ENCODE results near the gene OR7G1.

Gene OR7G1

DNA sequence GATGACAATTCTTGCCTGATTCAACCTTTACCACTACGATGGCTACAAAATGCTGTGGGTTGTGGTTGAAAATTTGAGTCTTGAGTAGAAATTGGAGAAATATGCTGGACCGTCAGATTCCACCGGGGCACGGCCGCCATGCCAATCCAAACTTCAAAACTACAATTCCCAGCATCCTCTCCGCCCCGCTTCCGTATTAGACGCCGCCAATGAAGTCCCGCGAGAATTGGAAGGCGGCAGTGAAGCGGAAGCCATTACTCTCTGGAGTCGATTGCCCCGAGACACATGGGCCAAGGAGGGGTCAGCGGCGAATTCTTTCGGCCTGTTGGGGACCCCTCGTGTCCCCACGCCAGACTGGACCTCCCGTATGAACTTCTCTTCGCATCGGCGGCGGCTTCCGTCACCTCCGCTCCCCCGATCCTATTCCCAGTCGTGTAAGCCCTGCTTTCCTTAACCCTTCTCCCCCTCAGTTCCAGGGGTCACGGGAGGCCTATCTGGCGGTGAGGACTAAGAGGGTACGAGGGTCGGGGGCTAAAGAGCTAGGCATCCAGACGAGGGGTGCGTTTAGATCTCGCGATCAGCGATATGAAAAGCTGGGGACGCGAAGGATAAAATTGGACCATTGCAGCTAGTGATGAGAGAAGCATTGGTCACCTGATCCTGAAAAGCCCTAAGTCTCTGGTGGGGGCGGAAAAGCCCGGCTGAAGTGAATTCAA, 24.8 kb upstream of the OR7G1 start, which contains the start of gene ZNF317:
TSS of gene ZNF317 (plus strand) at position 239 of the 716 bp plus-strand sequence. CDS start 15,620 bp downstream, outside the sequence.
- Histone ChIP-seq H3K4me1 (ENCODE audit: control insufficient read depth in 1 of 2, insufficient read depth in 2 of 2, low read length in 2 of 2) (peaks cover 12 to 16% of the 10 kb centered on the region in 2 donors), H3K27me3 (ENCODE audit: low read depth, low read length) (no peaks in the 10 kb centered on the region), H3K36me3 (ENCODE audit: control insufficient read depth in 1 of 2, insufficient read depth in 2 of 2, low read length in 2 of 2) (no peaks in the 10 kb centered on the region), H3K4me3 (ENCODE audit: low read depth in 1 of 2, low read length in 2 of 2) (peak within 1 kb of the TSS; percentile 83 to 90), H3K27ac (ENCODE audit: low read length) (peak within 1 kb of the TSS; percentile 98), H3K9me3 (ENCODE audit: control insufficient read depth in 1 of 2, low read length in 2 of 2) (peaks cover 4 to 10% of the 10 kb centered on the region in 2 donors)

DNA sequence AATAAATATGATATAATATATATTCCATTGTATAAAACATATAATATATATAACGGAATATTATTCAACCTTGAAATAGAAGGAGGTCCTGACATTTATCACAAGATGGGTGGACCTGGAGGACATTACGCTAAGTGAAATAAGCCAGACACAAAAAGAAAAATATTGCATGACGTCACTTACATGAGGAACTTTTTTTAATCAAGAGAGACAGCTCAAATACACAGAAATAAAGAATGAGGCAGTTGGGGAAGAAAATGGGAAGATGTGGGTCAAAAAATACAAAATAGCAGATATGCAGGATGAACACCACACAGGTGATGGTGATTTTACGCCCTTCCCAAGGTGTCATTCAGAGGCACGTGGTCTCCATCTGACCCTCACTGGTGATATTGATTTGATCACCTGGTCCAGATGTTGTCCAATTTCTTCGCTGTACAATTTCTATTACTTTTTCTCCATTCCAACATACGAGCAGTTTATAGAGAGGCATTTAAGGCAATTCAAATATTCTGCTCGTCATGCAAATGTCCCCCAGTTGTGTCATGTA, 24.1 kb upstream of the OR7G1 start:
- H3K4me3 ChIP-seq (ENCODE audit: low read depth in 1 of 2, low read length in 2 of 2) = peak overlapping the region; percentile 83 to 90
- H3K9me3 ChIP-seq (ENCODE audit: control insufficient read depth in 1 of 2, low read length in 2 of 2) = peaks cover 2 to 4% of the 10 kb centered on the region in 2 donors
- H3K36me3 ChIP-seq (ENCODE audit: control insufficient read depth in 1 of 2, insufficient read depth in 2 of 2, low read length in 2 of 2) = no peaks in the 10 kb centered on the region
- no peaks in the 10 kb centered on the region for H3K27me3 ChIP-seq (ENCODE audit: low read depth, low read length)
- peak overlapping the region; percentile 98 for H3K27ac ChIP-seq (ENCODE audit: low read length)
- H3K4me1 ChIP-seq (ENCODE audit: control insufficient read depth in 1 of 2, insufficient read depth in 2 of 2, low read length in 2 of 2) = peaks cover 12 to 16% of the 10 kb centered on the region in 2 donors

DNA sequence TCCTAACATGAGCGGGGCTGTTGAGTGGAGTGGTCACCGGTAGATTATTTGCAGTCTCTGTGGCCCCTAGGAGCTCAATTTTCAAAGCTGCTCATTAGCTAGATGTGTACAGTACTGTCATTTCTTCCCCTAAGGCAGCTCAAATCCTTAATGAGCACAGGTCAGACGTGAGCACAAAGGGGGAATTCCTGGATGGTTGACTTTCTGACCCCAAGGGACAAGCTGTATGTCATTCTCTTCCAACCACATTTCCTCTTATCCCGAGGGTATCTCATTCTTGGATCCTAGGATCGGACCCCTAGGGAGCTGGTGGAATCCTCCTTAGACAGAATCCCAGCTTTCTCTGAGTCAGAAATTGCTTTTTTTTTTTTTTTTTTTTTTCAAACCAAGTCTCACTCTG, 16.9 kb upstream of the OR7G1 start:
- Histone ChIP-seq H3K9me3 (ENCODE audit: control insufficient read depth in 1 of 2, low read length in 2 of 2) (no peaks in the 10 kb centered on the region), H3K27me3 (ENCODE audit: low read depth, low read length) (no peaks in the 10 kb centered on the region), H3K4me3 (ENCODE audit: low read depth in 1 of 2, low read length in 2 of 2) (no peak overlapping the region), H3K36me3 (ENCODE audit: control insufficient read depth in 1 of 2, insufficient read depth in 2 of 2, low read length in 2 of 2) (no peaks in the 10 kb centered on the region), H3K4me1 (ENCODE audit: control insufficient read depth in 1 of 2, insufficient read depth in 2 of 2, low read length in 2 of 2) (no peaks in the 10 kb centered on the region), H3K27ac (ENCODE audit: low read length) (no peak overlapping the region)

DNA sequence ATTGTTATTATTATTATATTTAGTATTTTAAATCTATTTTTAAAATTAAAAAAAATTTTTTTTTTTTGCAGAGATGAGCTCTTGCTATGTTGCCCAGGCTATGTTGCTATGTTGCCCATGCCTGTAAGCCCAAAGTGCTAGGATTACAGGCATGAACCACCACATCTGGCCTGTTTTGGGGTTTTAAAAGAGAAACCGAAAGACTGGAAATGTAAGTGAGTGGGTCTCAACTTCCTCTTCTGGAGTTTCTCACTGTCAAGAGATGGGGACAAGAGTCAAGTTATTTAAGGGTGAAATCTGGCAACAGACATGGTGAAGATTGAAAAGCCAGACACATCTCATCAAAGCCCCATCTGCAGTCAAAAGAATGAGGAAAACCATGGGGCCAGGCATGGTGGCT, 15.4 kb upstream of the OR7G1 start:
- H3K36me3 ChIP-seq (ENCODE audit: control insufficient read depth in 1 of 2, insufficient read depth in 2 of 2, low read length in 2 of 2) = no peaks in the 10 kb centered on the region
- no peak overlapping the region for H3K4me3 ChIP-seq (ENCODE audit: low read depth in 1 of 2, low read length in 2 of 2)
- no peaks in the 10 kb centered on the region for H3K4me1 ChIP-seq (ENCODE audit: control insufficient read depth in 1 of 2, insufficient read depth in 2 of 2, low read length in 2 of 2)
- no peak overlapping the region for H3K27ac ChIP-seq (ENCODE audit: low read length)
- H3K9me3 ChIP-seq (ENCODE audit: control insufficient read depth in 1 of 2, low read length in 2 of 2) = no peaks in the 10 kb centered on the region
- no peaks in the 10 kb centered on the region for H3K27me3 ChIP-seq (ENCODE audit: low read depth, low read length)

DNA sequence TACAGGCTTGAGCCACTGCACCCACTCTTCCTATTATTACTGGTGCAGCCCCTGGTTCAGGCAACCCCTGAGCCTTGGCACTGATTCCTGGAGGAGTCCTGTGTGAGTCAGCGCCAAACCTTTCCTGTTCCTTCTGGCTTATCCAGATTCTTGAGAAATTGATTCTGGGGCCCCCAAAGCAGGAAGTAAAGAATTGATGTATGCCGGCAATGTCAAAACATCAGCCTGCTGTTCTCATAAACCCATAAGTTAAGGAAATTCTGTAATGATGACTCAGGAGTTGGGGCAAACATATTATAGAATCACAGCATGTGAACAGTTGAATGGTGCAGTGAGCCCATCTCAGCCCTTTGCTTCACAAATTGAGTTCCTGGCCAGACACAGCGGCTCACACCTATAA, 12.6 kb upstream of the OR7G1 start:
- no peaks in the 10 kb centered on the region for H3K27me3 ChIP-seq (ENCODE audit: low read depth, low read length)
- H3K4me3 ChIP-seq (ENCODE audit: low read depth in 1 of 2, low read length in 2 of 2) = no peak overlapping the region
- no peak overlapping the region for H3K27ac ChIP-seq (ENCODE audit: low read length)
- H3K36me3 ChIP-seq (ENCODE audit: control insufficient read depth in 1 of 2, insufficient read depth in 2 of 2, low read length in 2 of 2) = no peaks in the 10 kb centered on the region
- no peaks in the 10 kb centered on the region for H3K9me3 ChIP-seq (ENCODE audit: control insufficient read depth in 1 of 2, low read length in 2 of 2)
- H3K4me1 ChIP-seq (ENCODE audit: control insufficient read depth in 1 of 2, insufficient read depth in 2 of 2, low read length in 2 of 2) = no peaks in the 10 kb centered on the region

DNA sequence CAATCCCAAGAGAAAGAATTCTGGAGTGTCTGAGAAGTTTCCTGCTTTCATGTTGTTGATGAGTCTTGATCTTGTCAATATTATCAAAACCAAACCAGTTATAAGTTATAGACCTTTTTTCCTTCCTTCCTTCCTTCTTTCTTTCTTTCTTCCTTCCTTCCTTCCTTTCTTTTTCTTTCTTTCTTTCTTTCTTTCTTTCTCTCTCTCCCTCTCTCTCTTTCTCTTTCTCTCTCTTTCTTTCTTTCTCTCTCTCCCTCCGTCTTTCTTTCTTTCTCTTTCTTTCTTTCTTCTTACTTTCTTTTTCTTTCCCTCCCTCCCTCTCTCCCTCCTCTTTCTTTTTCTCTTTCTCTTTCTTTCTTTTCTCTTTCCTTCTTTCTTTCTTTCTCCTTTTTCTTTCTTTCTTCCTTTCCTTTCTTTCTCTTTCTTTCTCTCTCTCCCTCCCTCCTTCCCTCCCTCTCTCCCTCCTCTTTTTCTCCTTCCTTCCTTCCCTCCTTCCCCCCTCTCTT, 11.4 kb upstream of the OR7G1 start, which contains the start of gene OR7G3:
TSS of gene OR7G3 (minus strand) at position 51 of the 506 bp plus-strand sequence. CDS start at position 51, 0 bp downstream.
- Histone ChIP-seq H3K4me1 (ENCODE audit: control insufficient read depth in 1 of 2, insufficient read depth in 2 of 2, low read length in 2 of 2) (no peaks in the 10 kb centered on the region), H3K27ac (ENCODE audit: low read length) (no peak within 1 kb of the TSS), H3K27me3 (ENCODE audit: low read depth, low read length) (no peaks in the 10 kb centered on the region), H3K36me3 (ENCODE audit: control insufficient read depth in 1 of 2, insufficient read depth in 2 of 2, low read length in 2 of 2) (no peaks in the 10 kb centered on the region), H3K9me3 (ENCODE audit: control insufficient read depth in 1 of 2, low read length in 2 of 2) (no peaks in the 10 kb centered on the region), H3K4me3 (ENCODE audit: low read depth in 1 of 2, low read length in 2 of 2) (no peak within 1 kb of the TSS)

DNA sequence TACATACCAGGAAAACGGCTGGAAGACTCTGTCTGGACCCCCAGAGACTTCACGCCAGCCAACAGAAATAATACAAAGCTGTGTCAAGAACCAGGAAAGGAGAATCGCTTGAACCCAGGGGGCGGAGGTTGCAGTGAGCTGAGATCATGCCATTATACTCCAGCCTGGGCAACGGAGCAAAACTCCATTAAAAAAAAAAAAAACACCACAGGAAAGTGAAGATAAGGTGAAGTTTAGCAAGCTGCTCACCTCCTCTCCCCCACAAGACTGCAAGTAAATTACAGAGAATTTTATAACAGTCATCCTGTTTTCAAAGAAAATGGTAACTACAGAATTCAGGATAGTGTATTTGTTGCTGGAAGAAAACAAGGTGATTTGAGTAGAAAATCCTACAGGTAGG, 984 bp upstream of the OR7G1 start:
- H3K4me3 ChIP-seq (ENCODE audit: low read depth in 1 of 2, low read length in 2 of 2) = no peak overlapping the region
- no peak overlapping the region for H3K27ac ChIP-seq (ENCODE audit: low read length)
- no peaks in the 10 kb centered on the region for H3K9me3 ChIP-seq (ENCODE audit: control insufficient read depth in 1 of 2, low read length in 2 of 2)
- no peaks in the 10 kb centered on the region for H3K36me3 ChIP-seq (ENCODE audit: control insufficient read depth in 1 of 2, insufficient read depth in 2 of 2, low read length in 2 of 2)
- H3K4me1 ChIP-seq (ENCODE audit: control insufficient read depth in 1 of 2, insufficient read depth in 2 of 2, low read length in 2 of 2) = no peaks in the 10 kb centered on the region
- H3K27me3 ChIP-seq (ENCODE audit: low read depth, low read length) = no peaks in the 10 kb centered on the region

DNA sequence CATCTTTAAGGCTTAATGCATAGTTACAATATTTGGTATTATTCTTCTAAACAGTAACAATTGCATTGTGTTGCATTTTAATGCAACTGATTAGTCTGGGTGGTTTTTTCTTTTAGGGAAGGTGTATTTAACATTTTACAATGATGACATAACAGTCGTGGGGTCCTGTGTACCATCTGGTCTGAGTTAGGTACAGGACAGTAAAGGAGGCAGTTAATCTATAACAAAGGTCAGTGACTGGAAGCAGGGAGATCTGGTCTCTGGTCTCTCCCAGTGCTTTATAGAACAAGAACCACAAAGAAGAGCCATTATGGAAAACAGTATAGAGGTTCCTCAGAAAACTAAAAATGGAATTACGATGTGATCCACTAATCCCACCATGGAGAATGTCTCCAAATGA, 5.6 kb downstream of the OR7G1 start:
- H3K36me3 ChIP-seq (ENCODE audit: control insufficient read depth in 1 of 2, insufficient read depth in 2 of 2, low read length in 2 of 2) = no peaks in the 10 kb centered on the region
- no peak overlapping the region for H3K27ac ChIP-seq (ENCODE audit: low read length)
- H3K27me3 ChIP-seq (ENCODE audit: low read depth, low read length) = no peaks in the 10 kb centered on the region
- H3K4me3 ChIP-seq (ENCODE audit: low read depth in 1 of 2, low read length in 2 of 2) = no peak overlapping the region
- no peaks in the 10 kb centered on the region for H3K9me3 ChIP-seq (ENCODE audit: control insufficient read depth in 1 of 2, low read length in 2 of 2)
- H3K4me1 ChIP-seq (ENCODE audit: control insufficient read depth in 1 of 2, insufficient read depth in 2 of 2, low read length in 2 of 2) = no peaks in the 10 kb centered on the region

DNA sequence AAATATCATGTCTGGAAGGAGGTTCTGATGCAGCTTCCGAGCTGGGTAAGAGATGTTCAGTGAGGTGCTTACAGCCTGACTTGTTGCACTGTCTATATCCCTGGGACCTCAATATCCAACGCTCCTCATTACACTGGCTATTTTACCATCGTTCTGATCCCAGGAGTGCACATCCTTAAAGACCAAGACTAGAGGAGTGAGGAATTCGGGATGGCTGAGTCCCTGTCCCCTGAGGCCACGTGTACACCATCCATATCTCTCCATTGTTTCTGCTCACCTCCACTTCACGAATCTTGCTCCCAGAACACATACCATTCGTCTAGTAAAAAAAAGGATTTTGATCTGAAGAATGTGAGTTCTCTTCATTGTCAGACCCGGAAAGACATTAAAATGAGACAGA, 8.2 kb downstream of the OR7G1 start, which contains the start of gene OR7G2:
TSS of gene OR7G2 (minus strand) at position 101 of the 400 bp plus-strand sequence. CDS start 4,232 bp downstream, outside the sequence.
- no peaks in the 10 kb centered on the region for H3K36me3 ChIP-seq (ENCODE audit: control insufficient read depth in 1 of 2, insufficient read depth in 2 of 2, low read length in 2 of 2)
- H3K4me1 ChIP-seq (ENCODE audit: control insufficient read depth in 1 of 2, insufficient read depth in 2 of 2, low read length in 2 of 2) = no peaks in the 10 kb centered on the region
- no peaks in the 10 kb centered on the region for H3K9me3 ChIP-seq (ENCODE audit: control insufficient read depth in 1 of 2, low read length in 2 of 2)
- H3K4me3 ChIP-seq (ENCODE audit: low read depth in 1 of 2, low read length in 2 of 2) = no peak within 1 kb of the TSS
- no peaks in the 10 kb centered on the region for H3K27me3 ChIP-seq (ENCODE audit: low read depth, low read length)
- H3K27ac ChIP-seq (ENCODE audit: low read length) = no peak within 1 kb of the TSS

DNA sequence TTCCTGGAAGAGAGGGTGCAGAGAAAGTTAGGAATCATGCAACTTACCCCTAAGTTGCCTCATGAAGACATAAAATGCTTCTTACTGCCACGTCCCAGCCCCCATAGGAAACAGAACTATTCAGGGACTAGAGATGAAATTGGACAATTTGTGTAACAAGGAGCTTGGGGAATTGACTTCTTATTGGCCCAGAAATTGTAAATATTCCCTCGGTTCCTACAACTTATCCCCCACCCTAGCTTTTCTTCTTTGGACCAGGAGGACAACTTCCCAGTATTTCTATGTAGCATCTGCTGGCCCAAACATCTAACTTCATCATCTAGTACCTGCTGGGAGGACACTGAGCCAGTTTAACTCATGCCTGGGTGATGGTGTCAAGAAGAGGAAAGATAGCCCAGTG, 28.8 kb downstream of the OR7G1 start, which contains the start of gene OR1M1:
TSS of gene OR1M1 (plus strand) at position 301 of the 400 bp plus-strand sequence. CDS start 6,184 bp downstream, outside the sequence.
- H3K9me3 ChIP-seq (ENCODE audit: control insufficient read depth in 1 of 2, low read length in 2 of 2) = no peaks in the 10 kb centered on the region
- no peaks in the 10 kb centered on the region for H3K27me3 ChIP-seq (ENCODE audit: low read depth, low read length)
- no peaks in the 10 kb centered on the region for H3K36me3 ChIP-seq (ENCODE audit: control insufficient read depth in 1 of 2, insufficient read depth in 2 of 2, low read length in 2 of 2)
- H3K4me3 ChIP-seq (ENCODE audit: low read depth in 1 of 2, low read length in 2 of 2) = no peak within 1 kb of the TSS
- no peaks in the 10 kb centered on the region for H3K4me1 ChIP-seq (ENCODE audit: control insufficient read depth in 1 of 2, insufficient read depth in 2 of 2, low read length in 2 of 2)
- no peak within 1 kb of the TSS for H3K27ac ChIP-seq (ENCODE audit: low read length)

DNA sequence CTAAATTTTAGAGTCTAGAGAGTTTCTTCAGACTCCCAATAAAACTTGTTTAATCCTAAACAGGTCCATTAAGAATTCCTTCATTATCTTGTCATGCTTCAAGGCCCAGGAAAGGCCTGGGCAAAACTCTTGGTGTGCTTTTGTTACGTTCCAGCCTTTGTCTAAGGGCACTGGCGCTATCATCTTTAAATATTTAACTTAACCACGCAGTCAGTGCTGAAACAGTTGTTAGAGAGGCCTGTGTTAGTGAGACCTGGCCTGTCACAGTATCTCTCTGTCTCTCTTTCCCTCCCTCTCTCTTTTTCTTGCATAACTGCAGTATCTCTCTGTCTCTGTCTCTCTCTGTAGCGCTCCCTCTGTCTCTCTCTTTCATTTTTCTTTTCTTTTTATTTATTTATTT, 36.9 kb downstream of the OR7G1 start:
- peaks cover 5 to 14% of the 10 kb centered on the region in 2 donors for H3K4me1 ChIP-seq (ENCODE audit: control insufficient read depth in 1 of 2, insufficient read depth in 2 of 2, low read length in 2 of 2)
- H3K4me3 ChIP-seq (ENCODE audit: low read depth in 1 of 2, low read length in 2 of 2) = no peak overlapping the region
- H3K27me3 ChIP-seq (ENCODE audit: low read depth, low read length) = no peaks in the 10 kb centered on the region
- no peak overlapping the region for H3K27ac ChIP-seq (ENCODE audit: low read length)
- H3K9me3 ChIP-seq (ENCODE audit: control insufficient read depth in 1 of 2, low read length in 2 of 2) = no peaks in the 10 kb centered on the region
- no peaks in the 10 kb centered on the region for H3K36me3 ChIP-seq (ENCODE audit: control insufficient read depth in 1 of 2, insufficient read depth in 2 of 2, low read length in 2 of 2)
